Esophagus muscularis mucosa (tissue), 4 donors: ENCODE measurements around the gene TPK1. TPM values are rescaled to one million over a fixed set of nuclear protein-coding genes. Genes with fewer than 3 reads are reported as not detected.

Experiments
- DNase-seq: peaks from one replicate; pipeline ENCODE4 v3.0.0-alpha.2; 2017; ENCODE audit errors: extremely low spot score
- H3K27ac ChIP-seq, 4 donors: fragments of 200-600 bp; sonication (generic); replicated peaks in 1 of 4; 1 replicate in 3 of 4; 2 replicates in 1 of 4; pipeline ENCODE4 v1.5.1; 2016 to 2019; ENCODE audit warnings: mild to moderate bottlenecking in 1 of 4
- H3K27me3 ChIP-seq, 4 donors: fragments of 200-600 bp; sonication (generic); one replicate each; pipeline versions ENCODE4 v1.5.1 to v1.6.0; 2016 to 2019
- H3K36me3 ChIP-seq, 4 donors: fragments of 200-600 bp; sonication (generic); one replicate each; pipeline ENCODE4 v1.5.1; 2016 to 2019
- H3K4me1 ChIP-seq, 4 donors: fragments of 200-600 bp; sonication (generic); one replicate each; pipeline ENCODE4 v1.5.1; 2016 to 2019
- H3K4me3 ChIP-seq, 4 donors: fragments of 200-600 bp; sonication (generic); 1 replicate in 2 of 4; 2 replicates in 2 of 4; pipeline ENCODE4 v1.5.1; 2016 to 2019; ENCODE audit warnings: mild to moderate bottlenecking in 4 of 4, moderate library complexity in 1 of 4
- H3K9me3 ChIP-seq, 4 donors: fragments of 200-600 bp; sonication (generic); 1 replicate in 3 of 4; 2 replicates in 1 of 4; pipeline ENCODE4 v1.5.1; 2016 to 2019
- CTCF ChIP-seq, 3 experiments: fragments of 200-600 bp in 2 of 3; fragments of 450-650 bp in 1 of 3; sonication (generic) in 2 of 3; IDR thresholded peaks; one replicate each; pipeline ENCODE4 v1.5.1; 2017 to 2019; ENCODE audit warnings: antibody characterized with exemption in 3 of 3, mild to moderate bottlenecking in 2 of 3, moderate library complexity in 1 of 3
- EP300 ChIP-seq: sonication (generic); formaldehyde crosslinking; IDR thresholded peaks from one replicate; pipeline ENCODE4 v1.6.1; 2017; ENCODE audit warnings: antibody characterized with exemption
- POLR2A ChIP-seq: fragments of 450-650 bp; IDR thresholded peaks from one replicate; pipeline ENCODE4 v1.6.1; 2017; ENCODE audit warnings: antibody characterized with exemption, moderate library complexity, mild to moderate bottlenecking, low read depth
- POLR2AphosphoS5 ChIP-seq, 2 donors: sonication (generic); formaldehyde crosslinking; IDR thresholded peaks; one replicate each; pipeline ENCODE4 v1.6.1; 2017; ENCODE audit warnings: antibody characterized with exemption in 2 of 2
- WGBS: methylation state at CpG from one replicate; pipeline ENCODE4 v1.1.5; 2018; 5-methylcytosine and 5-hydroxymethylcytosine counted together
- intact Hi-C: fragments of 100-400 bp; cut with DNase I; formaldehyde crosslinking; loops from one replicate; pipeline ENCODE4 v1.15.1; 2023
- total RNA-seq, 4 donors: library from RNA; depleted of rRNA; stranded (reverse); fragments of >200 nt; gene quantifications; one replicate each; pipeline versions ENCODE4 v1.1.0 to v1.2.1, GENCODE V29; 2016

TPK1 gene
- total RNA-seq, 4 donors from 2014 or later: 2.7 to 4.3 (median 3.4) TPM

- H3K27me3 ChIP-seq: no peaks in the 10 kb centered on the region
- TF ChIP-seq POLR2AphosphoS5 (IDR thresholded peaks at IDR 0.05) (no peak), POLR2A (no peak), CTCF (IDR thresholded peaks at IDR 0.05) (no peak), EP300 (no peak)
- H3K4me3 ChIP-seq: no peak overlapping the region
- H3K27ac ChIP-seq: no peak overlapping the region
- peaks cover 0 to 30% (median 9%) of the 10 kb centered on the region in 4 donors for H3K9me3 ChIP-seq
- intact Hi-C loops: no loop called here
- H3K4me1 ChIP-seq: no peaks in the 10 kb centered on the region
- no peak for DNase-seq
- peaks cover 0 to 4% (median 0%) of the 10 kb centered on the region in 4 donors for H3K36me3 ChIP-seq
Measured at GRCh38 chr7:144594580-144594979, 241.3 kb downstream of the TPK1 start.

- no peaks in the 10 kb centered on the region for H3K27me3 ChIP-seq
- H3K4me1 ChIP-seq: peaks cover 0 to 4% (median 0%) of the 10 kb centered on the region in 4 donors
- H3K36me3 ChIP-seq: peaks cover 0 to 4% (median 0%) of the 10 kb centered on the region in 4 donors
- no peak overlapping the region for H3K4me3 ChIP-seq
- H3K27ac ChIP-seq: no peak overlapping the region
- DNase-seq: no peak
- intact Hi-C loops: no loop called here
- 55% methylated on average over 4 of the region's 4 CpGs for whole genome bisulfite sequencing
- no peaks in the 10 kb centered on the region for H3K9me3 ChIP-seq
- TF ChIP-seq POLR2AphosphoS5 (IDR thresholded peaks at IDR 0.05): no peak
Measured at GRCh38 chr7:144588559-144589051, 247.2 kb downstream of the TPK1 start.

GRCh38 chr7:144587701-144588100 lies 248.2 kb downstream of the TPK1 start:
- intact Hi-C loops: no loop called here

GRCh38 chr7:144584726-144585125 lies 251.1 kb downstream of the TPK1 start:
- Histone ChIP-seq H3K27me3 (no peaks in the 10 kb centered on the region), H3K27ac (no peak overlapping the region), H3K4me3 (no peak overlapping the region), H3K36me3 (no peaks in the 10 kb centered on the region), H3K4me1 (peaks cover 0 to 4% (median 0%) of the 10 kb centered on the region in 4 donors), H3K9me3 (no peaks in the 10 kb centered on the region)
- 91% methylated on average over 3 of the region's 3 CpGs for WGBS
- intact Hi-C loops: no loop called here
- no peak for DNase-seq
- no peak for TF ChIP-seq POLR2AphosphoS5 (IDR thresholded peaks at IDR 0.05)
- TF ChIP-seq POLR2A: no peak
- no peak for TF ChIP-seq EP300
- no peak for TF ChIP-seq CTCF (IDR thresholded peaks at IDR 0.05)

More at GRCh38 chr7:144587701-144588100, 248.2 kb downstream of the TPK1 start:
- no peak for DNase-seq
- Histone ChIP-seq H3K27ac (no peak overlapping the region), H3K9me3 (no peaks in the 10 kb centered on the region), H3K4me1 (peaks cover 0 to 4% (median 0%) of the 10 kb centered on the region in 4 donors), H3K36me3 (peaks cover 0 to 4% (median 0%) of the 10 kb centered on the region in 4 donors), H3K27me3 (no peaks in the 10 kb centered on the region), H3K4me3 (no peak overlapping the region)
- WGBS: 71% methylated on average over 1 of the region's 1 CpG
- no peak for TF ChIP-seq POLR2A
- no peak for TF ChIP-seq EP300
- no peak for TF ChIP-seq CTCF (IDR thresholded peaks at IDR 0.05)
- TF ChIP-seq POLR2AphosphoS5 (IDR thresholded peaks at IDR 0.05): no peak

- intact Hi-C loops: no loop called here
- Histone ChIP-seq H3K27me3 (no peaks in the 10 kb centered on the region), H3K9me3 (no peaks in the 10 kb centered on the region), H3K27ac (no peak overlapping the region), H3K36me3 (no peaks in the 10 kb centered on the region), H3K4me1 (no peaks in the 10 kb centered on the region), H3K4me3 (no peak overlapping the region)
- TF ChIP-seq POLR2AphosphoS5 (IDR thresholded peaks at IDR 0.05) (no peak), EP300 (no peak), POLR2A (no peak), CTCF (IDR thresholded peaks at IDR 0.05) (no peak)
- WGBS: 78% methylated on average over 1 of the region's 1 CpG
- DNase-seq: no peak
Measured at GRCh38 chr7:144579687-144580086, 256.2 kb downstream of the TPK1 start.
